ENCODE results near the gene ADAM15.

The ADAM15 gene

GRCh38 chr1:155083052-155083541 is 32.0 kb downstream of the ADAM15 start:
- H2AFZ ChIP-seq (ENCODE audit: low read depth, low read length, severe bottlenecking): no peak overlapping the region
- H3K4me2 ChIP-seq (ENCODE audit: low read depth, low read length, poor library complexity, severe bottlenecking): no peak overlapping the region
- no peaks in the 10 kb centered on the region for H3K9me2 ChIP-seq (replicated peaks; ENCODE audit: insufficient read depth, low read length)
- TF ChIP-seq EZH2phosphoT487 (conservative IDR thresholded peaks at IDR 0.05; ENCODE audit: low read length) (no peak), CTCF (IDR thresholded peaks at IDR 0.05; ENCODE audit: insufficient read depth, low read length, poor library complexity, severe bottlenecking) (no peak)
- no peaks in the 10 kb centered on the region for H3K9me3 ChIP-seq (ENCODE audit: insufficient read depth, low read length)
- H3F3A ChIP-seq (ENCODE audit: insufficient read depth): no peaks in the 10 kb centered on the region
- H3K4me3 ChIP-seq (ENCODE audit: insufficient read depth, low read length, poor library complexity, severe bottlenecking): no peak overlapping the region
- no peak overlapping the region for H3K9ac ChIP-seq (ENCODE audit: low read length)
- no peak overlapping the region for H3K27ac ChIP-seq (ENCODE audit: low read depth, low read length)
- no peaks in the 10 kb centered on the region for H3K27me3 ChIP-seq (ENCODE audit: low read length)
- H3K79me2 ChIP-seq (ENCODE audit: insufficient read depth, low read length): no peaks in the 10 kb centered on the region
- H4K20me1 ChIP-seq (ENCODE audit: low read depth, low read length): no peaks in the 10 kb centered on the region
- H3K36me3 ChIP-seq (ENCODE audit: low read length): no peaks in the 10 kb centered on the region

- H3K27ac ChIP-seq (ENCODE audit: low read depth, low read length): no peak overlapping the region
- H3K27me3 ChIP-seq (ENCODE audit: low read length): no peaks in the 10 kb centered on the region
- H2AFZ ChIP-seq (ENCODE audit: low read depth, low read length, severe bottlenecking): peak overlapping the region; percentile 89
- no peaks in the 10 kb centered on the region for H3K9me3 ChIP-seq (ENCODE audit: insufficient read depth, low read length)
- H3K36me3 ChIP-seq (ENCODE audit: low read length): no peaks in the 10 kb centered on the region
- no peaks in the 10 kb centered on the region for H3K9me2 ChIP-seq (replicated peaks; ENCODE audit: insufficient read depth, low read length)
- H3K4me3 ChIP-seq (ENCODE audit: insufficient read depth, low read length, poor library complexity, severe bottlenecking): no peak overlapping the region
- H3K79me2 ChIP-seq (ENCODE audit: insufficient read depth, low read length): no peaks in the 10 kb centered on the region
- peak overlapping the region; percentile 68; the same call in 1 of the 2 replicates for H3K9ac ChIP-seq (ENCODE audit: low read length)
- H3F3A ChIP-seq (ENCODE audit: insufficient read depth): no peaks in the 10 kb centered on the region
- TF ChIP-seq CTCF (IDR thresholded peaks at IDR 0.05; ENCODE audit: insufficient read depth, low read length, poor library complexity, severe bottlenecking) (peak; percentile 26), EZH2phosphoT487 (conservative IDR thresholded peaks at IDR 0.05; ENCODE audit: low read length) (no peak)
- peak overlapping the region; percentile 91 for H3K4me2 ChIP-seq (ENCODE audit: low read depth, low read length, poor library complexity, severe bottlenecking)
- no peaks in the 10 kb centered on the region for H4K20me1 ChIP-seq (ENCODE audit: low read depth, low read length)
Observed at GRCh38 chr1:155083865-155084721, 33.0 kb downstream of the ADAM15 start.

- Histone ChIP-seq H3K79me2 (ENCODE audit: insufficient read depth, low read length) (no peaks in the 10 kb centered on the region), H3K27ac (ENCODE audit: low read depth, low read length) (peak overlapping the region; percentile 82), H3K9me3 (ENCODE audit: insufficient read depth, low read length) (no peaks in the 10 kb centered on the region), H3K4me2 (ENCODE audit: low read depth, low read length, poor library complexity, severe bottlenecking) (peak overlapping the region; percentile 91), H3K36me3 (ENCODE audit: low read length) (no peaks in the 10 kb centered on the region), H2AFZ (ENCODE audit: low read depth, low read length, severe bottlenecking) (peak overlapping the region; percentile 89), H3K27me3 (ENCODE audit: low read length) (no peaks in the 10 kb centered on the region), H3K4me3 (ENCODE audit: insufficient read depth, low read length, poor library complexity, severe bottlenecking) (peak overlapping the region; percentile 72), H3F3A (ENCODE audit: insufficient read depth) (no peaks in the 10 kb centered on the region), H3K9me2 (replicated peaks; ENCODE audit: insufficient read depth, low read length) (no peaks in the 10 kb centered on the region), H3K9ac (ENCODE audit: low read length) (peak overlapping the region; percentile 68), H4K20me1 (ENCODE audit: low read depth, low read length) (no peaks in the 10 kb centered on the region)
- TF ChIP-seq EZH2phosphoT487 (conservative IDR thresholded peaks at IDR 0.05; ENCODE audit: low read length) (no peak), CTCF (IDR thresholded peaks at IDR 0.05; ENCODE audit: insufficient read depth, low read length, poor library complexity, severe bottlenecking) (peak; percentile 93)
Observed at GRCh38 chr1:155084722-155085503, 33.8 kb downstream of the ADAM15 start.
